ENCODE results near the gene PTPDC1.
A peak's percentile ranks its signal among the peaks of the same experiment; 100 is the strongest.

PTPDC1 gene

GRCh38 chr9:94127806-94128205, 43.5 kb downstream of the PTPDC1 start:
- no peak overlapping the region for H3K4me3 ChIP-seq (ENCODE audit: low read depth, low read length)
- no peak for TF ChIP-seq CTCF (IDR thresholded peaks at IDR 0.05; ENCODE audit: control insufficient read depth, extremely low read depth, insufficient read depth)
- DNase-seq (ENCODE audit: low read depth), result no peak

- DNase-seq (ENCODE audit: low read depth), result no peak
- no peak for TF ChIP-seq CTCF (IDR thresholded peaks at IDR 0.05; ENCODE audit: control insufficient read depth, extremely low read depth, insufficient read depth)
- H3K4me3 ChIP-seq (ENCODE audit: low read depth, low read length), result no peak overlapping the region
These were observed 44.3 kb downstream of the PTPDC1 start for GRCh38 chr9:94128580-94128979.

- no peak for TF ChIP-seq CTCF (IDR thresholded peaks at IDR 0.05; ENCODE audit: control insufficient read depth, extremely low read depth, insufficient read depth)
- H3K4me3 ChIP-seq (ENCODE audit: low read depth, low read length), result no peak overlapping the region
- DNase-seq (ENCODE audit: low read depth), result no peak
These were observed 50.4 kb downstream of the PTPDC1 start for GRCh38 chr9:94134629-94135028.

GRCh38 chr9:94135222-94135621, 51.0 kb downstream of the PTPDC1 start:
- H3K4me3 ChIP-seq (ENCODE audit: low read depth, low read length), result no peak overlapping the region
- peak; percentile 80 for DNase-seq (ENCODE audit: low read depth)
- no peak for TF ChIP-seq CTCF (IDR thresholded peaks at IDR 0.05; ENCODE audit: control insufficient read depth, extremely low read depth, insufficient read depth)

GRCh38 chr9:94139672-94140417, 55.6 kb downstream of the PTPDC1 start:
- no peak for TF ChIP-seq CTCF (IDR thresholded peaks at IDR 0.05; ENCODE audit: control insufficient read depth, extremely low read depth, insufficient read depth)
- no peak overlapping the region for H3K4me3 ChIP-seq (ENCODE audit: low read depth, low read length)
- no peak for DNase-seq (ENCODE audit: low read depth)

GRCh38 chr9:94140418-94140780, 56.1 kb downstream of the PTPDC1 start:
- H3K4me3 ChIP-seq (ENCODE audit: low read depth, low read length), result no peak overlapping the region
- TF ChIP-seq CTCF (IDR thresholded peaks at IDR 0.05; ENCODE audit: control insufficient read depth, extremely low read depth, insufficient read depth), result no peak
- no peak for DNase-seq (ENCODE audit: low read depth)
